ENCODE data around the gene NHLH1.
A peak's percentile ranks its signal among the peaks of the same experiment; 100 is the strongest.

Gene NHLH1

DNA sequence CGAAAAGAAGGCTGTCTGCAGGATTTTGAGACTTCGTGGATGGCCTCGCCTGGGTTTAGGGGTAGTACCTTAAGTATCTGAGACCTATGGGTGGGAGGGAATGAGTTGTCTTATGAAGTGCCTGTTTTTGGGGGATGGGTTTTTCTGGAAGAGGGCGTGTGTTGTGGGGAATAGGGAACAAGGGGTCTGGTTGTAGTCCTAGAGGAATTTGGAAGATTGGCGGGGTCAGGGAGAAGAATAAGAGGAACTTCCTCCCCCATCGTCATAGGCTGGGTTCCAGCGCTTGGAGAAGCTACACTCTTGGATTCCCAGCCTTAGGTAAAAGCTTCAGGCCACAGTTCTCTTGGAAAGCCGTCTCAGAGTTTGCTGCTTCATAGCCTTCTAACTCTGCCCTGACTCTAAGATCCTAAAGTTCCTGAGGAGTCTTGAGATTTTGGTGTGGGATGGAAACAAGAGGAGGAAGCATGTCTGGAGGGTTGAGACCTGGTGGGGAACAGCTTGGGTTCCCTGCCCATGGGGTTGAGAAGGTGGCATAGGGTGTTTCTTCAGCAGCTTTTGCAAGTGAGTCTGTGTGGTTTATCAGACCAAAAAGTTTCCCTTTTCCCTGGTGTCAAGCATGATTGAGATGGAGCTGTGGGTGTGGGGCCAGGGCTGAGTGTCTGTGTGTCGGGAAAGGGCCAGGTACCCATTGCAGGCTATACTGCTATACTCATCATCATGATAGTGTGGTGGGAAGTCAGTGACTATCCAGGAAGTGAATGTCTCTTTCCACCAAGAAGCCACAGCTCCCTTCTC lies 35.3 kb downstream of the NHLH1 start:
- peak overlapping the region; percentile 46 for H3K9ac ChIP-seq (ENCODE audit: low read length)

DNA sequence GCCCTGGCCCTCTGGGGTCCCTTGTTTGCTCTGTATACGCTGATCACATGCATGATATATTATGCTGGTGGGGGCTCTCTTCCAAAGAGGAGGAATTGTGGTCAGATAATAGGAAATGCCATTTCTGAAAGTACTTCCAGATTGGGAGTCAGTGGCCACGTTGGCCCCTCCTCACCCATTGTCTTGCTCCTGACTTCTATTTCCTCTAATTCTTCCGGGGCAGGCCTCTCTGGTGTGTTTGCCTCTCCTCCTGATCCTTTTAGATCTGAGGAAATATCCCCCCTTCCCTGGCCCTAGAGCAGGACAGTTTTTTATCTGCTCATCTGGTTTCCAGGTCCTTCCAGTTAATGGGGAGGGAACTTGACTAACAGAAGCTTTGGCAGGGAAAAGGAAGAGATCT lies 36.4 kb downstream of the NHLH1 start:
- Histone ChIP-seq H3K9me3 (ENCODE audit: control insufficient read depth, insufficient read depth, low read depth, low read length) (no peaks in the 10 kb centered on the region), H3K4me1 (ENCODE audit: control insufficient read depth, insufficient read depth, low read length) (peaks cover 76% of the 10 kb centered on the region), H3K27me3 (ENCODE audit: control insufficient read depth, insufficient read depth, low read length) (no peaks in the 10 kb centered on the region), H3K36me3 (ENCODE audit: control insufficient read depth, insufficient read depth, low read length) (no peaks in the 10 kb centered on the region), H3K9ac (ENCODE audit: low read length) (no peak overlapping the region), H3K4me3 (ENCODE audit: low read depth, low read length) (no peak overlapping the region; the same call in 1 of the 2 replicates), H3K27ac (ENCODE audit: low read depth, low read length) (no peak overlapping the region)

More for the DNA sequence above, 35.3 kb downstream of the NHLH1 start:
- Histone ChIP-seq H3K27me3 (ENCODE audit: control insufficient read depth, insufficient read depth, low read length) (no peaks in the 10 kb centered on the region), H3K4me1 (ENCODE audit: control insufficient read depth, insufficient read depth, low read length) (peaks cover 68% of the 10 kb centered on the region), H3K4me3 (ENCODE audit: low read depth, low read length) (peak overlapping the region; percentile 88), H3K36me3 (ENCODE audit: control insufficient read depth, insufficient read depth, low read length) (no peaks in the 10 kb centered on the region), H3K27ac (ENCODE audit: low read depth, low read length) (no peak overlapping the region), H3K9me3 (ENCODE audit: control insufficient read depth, insufficient read depth, low read depth, low read length) (no peaks in the 10 kb centered on the region)

DNA sequence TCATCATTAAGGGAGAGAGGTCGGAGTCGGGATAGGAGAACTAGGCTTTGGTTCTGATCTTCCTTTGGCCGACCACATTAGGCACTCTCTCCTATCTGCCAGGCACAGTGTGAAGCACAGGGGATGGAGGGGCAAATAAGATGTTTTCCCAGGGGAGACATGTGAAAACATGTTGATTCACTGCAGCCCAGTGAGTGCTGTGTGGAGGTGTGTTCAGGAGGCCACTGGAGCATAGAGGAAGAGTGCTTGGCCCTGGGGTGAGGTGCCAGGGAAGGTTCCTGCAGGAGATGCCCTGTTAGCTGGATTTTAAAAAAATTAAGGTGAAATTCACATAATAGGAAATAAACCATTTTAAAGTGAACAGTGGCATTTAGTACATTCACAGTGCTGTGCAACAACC lies 37.2 kb downstream of the NHLH1 start:
- H3K36me3 ChIP-seq (ENCODE audit: control insufficient read depth, insufficient read depth, low read length) = no peaks in the 10 kb centered on the region
- no peak overlapping the region for H3K27ac ChIP-seq (ENCODE audit: low read depth, low read length)

DNA sequence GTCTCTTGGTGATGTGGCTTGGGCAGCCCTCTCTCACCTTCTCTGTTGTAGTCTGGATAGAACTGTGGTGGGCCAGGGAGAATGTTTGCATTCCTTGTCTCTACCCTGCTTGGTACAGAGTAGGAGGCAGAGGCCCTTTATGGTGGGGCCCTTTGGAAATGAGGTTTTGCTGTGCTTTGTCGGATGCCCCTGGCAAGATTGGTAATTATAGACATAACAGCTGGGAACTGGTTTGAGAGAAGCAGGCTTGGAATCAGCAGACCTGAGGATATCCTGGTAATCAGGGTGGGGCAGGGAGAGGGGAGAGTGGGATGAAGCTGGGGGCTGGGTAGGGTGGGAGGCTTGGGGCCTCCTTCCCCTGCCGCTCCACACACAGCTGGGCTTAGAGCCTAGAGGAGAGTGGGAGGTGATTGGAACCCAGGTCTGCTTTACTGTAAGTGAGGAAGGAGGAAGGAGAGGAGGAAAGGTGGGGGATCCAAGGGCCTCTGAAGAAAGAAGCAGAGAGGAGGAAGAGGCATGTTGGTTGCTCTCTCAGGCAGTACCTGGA lies 38.5 kb downstream of the NHLH1 start:
- H3K27ac ChIP-seq (ENCODE audit: low read depth, low read length) = no peak overlapping the region
- no peaks in the 10 kb centered on the region; the same call in 1 of the 2 replicates for H3K36me3 ChIP-seq (ENCODE audit: control insufficient read depth, insufficient read depth, low read length)
- no peak overlapping the region for H3K4me3 ChIP-seq (ENCODE audit: low read depth, low read length)
- peaks cover 84% of the 10 kb centered on the region for H3K4me1 ChIP-seq (ENCODE audit: control insufficient read depth, insufficient read depth, low read length)
- H3K27me3 ChIP-seq (ENCODE audit: control insufficient read depth, insufficient read depth, low read length) = no peaks in the 10 kb centered on the region
- H3K9ac ChIP-seq (ENCODE audit: low read length) = no peak overlapping the region
- H3K9me3 ChIP-seq (ENCODE audit: control insufficient read depth, insufficient read depth, low read depth, low read length) = no peaks in the 10 kb centered on the region

More for the DNA sequence above, 37.2 kb downstream of the NHLH1 start:
- H3K9me3 ChIP-seq (ENCODE audit: control insufficient read depth, insufficient read depth, low read depth, low read length) = no peaks in the 10 kb centered on the region
- peaks cover 77% of the 10 kb centered on the region for H3K4me1 ChIP-seq (ENCODE audit: control insufficient read depth, insufficient read depth, low read length)
- no peak overlapping the region for H3K4me3 ChIP-seq (ENCODE audit: low read depth, low read length)
- no peaks in the 10 kb centered on the region for H3K27me3 ChIP-seq (ENCODE audit: control insufficient read depth, insufficient read depth, low read length)
- no peak overlapping the region for H3K9ac ChIP-seq (ENCODE audit: low read length)

DNA sequence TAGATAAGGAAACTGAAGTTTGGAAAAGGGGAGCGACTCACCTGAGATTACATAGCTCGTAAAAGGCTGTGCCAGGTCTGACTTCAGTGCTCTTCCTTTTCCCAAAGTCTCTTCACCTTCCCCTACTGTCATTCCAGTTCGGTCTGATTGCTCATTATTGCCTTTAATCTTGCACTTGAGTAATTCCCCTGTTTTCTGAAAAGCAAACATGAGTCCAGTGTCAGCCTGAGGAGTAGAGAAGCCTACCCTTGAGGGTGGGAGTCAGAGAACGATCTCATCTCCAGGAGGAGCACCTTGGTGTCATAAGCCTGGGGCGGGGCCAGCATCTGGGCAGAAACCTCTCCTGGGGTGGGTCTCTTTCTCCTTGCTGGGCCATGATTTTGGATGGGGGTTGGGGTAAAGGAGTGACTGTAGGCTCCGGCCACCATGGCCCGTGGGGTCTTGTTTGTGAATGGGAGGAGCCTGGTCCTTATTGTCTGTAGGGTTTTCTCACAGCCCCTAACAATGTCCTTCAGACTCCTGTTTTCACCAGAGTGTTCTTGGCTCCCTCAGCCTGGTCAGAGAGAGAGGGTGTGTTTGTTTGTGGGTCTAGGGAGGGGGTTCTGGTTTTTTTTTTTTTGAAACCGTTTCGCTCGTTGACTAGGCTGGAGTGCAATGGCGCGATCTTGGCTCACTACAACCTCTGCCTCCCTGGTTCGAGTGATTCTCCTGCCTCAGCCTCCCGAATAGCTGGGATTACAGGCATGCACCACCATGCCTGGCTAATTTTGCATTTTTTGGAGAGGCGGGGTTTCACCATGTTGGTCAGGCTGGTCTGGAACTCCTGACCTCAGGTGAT lies 39.5 kb downstream of the NHLH1 start:
- Histone ChIP-seq H3K9ac (ENCODE audit: low read length) (no peak overlapping the region), H3K4me1 (ENCODE audit: control insufficient read depth, insufficient read depth, low read length) (peaks cover 91% of the 10 kb centered on the region), H3K9me3 (ENCODE audit: control insufficient read depth, insufficient read depth, low read depth, low read length) (no peaks in the 10 kb centered on the region), H3K27ac (ENCODE audit: low read depth, low read length) (no peak overlapping the region), H3K36me3 (ENCODE audit: control insufficient read depth, insufficient read depth, low read length) (no peaks in the 10 kb centered on the region; the same call in 1 of the 2 replicates), H3K4me3 (ENCODE audit: low read depth, low read length) (no peak overlapping the region), H3K27me3 (ENCODE audit: control insufficient read depth, insufficient read depth, low read length) (no peaks in the 10 kb centered on the region)

DNA sequence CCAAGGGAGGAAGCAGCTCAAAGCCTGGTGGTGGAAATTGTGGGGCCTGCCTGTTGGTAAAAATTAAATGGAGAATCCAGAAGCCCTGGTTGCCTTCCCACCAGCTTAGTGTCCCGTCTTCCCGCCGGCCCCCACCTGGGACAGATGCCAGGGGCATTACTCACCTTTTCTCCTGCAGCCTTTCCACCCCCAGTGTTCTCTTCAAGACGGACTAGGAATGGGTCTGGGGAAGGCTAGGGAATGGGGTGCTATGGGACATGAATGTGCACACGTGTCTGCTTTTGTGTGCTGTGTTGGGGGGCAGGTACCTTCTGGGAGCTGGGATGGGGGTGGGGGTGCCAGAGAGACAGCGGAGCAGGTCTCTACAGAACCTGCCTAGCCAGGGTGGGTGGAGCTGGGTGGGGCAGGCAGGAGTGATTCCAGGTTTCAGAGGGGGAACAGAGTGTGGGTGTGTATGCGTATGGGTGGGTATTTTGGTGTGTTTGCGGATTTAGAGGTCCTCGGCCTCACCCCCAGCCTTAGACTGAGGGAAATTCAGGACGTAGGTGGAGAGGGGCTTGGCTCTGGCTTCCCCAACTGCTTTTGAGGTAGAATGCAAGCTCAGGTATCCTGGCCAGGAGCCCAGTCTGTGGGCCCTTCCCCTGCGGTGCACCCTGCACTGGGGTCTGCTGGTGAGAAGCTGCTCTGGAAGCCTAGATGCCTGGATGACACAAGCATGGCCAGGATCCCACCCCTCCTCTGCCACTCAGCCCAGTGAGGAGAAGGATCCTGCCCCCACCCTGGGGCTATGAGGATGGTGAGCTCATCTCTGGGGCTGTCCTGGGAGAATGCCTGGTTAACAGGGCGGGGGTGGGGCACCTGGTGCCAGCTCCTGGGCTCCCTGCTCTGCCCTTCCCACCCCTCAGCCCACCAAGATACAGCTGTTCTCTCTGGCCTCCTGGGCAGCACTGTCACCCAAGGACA lies 41.2 kb downstream of the NHLH1 start:
- Histone ChIP-seq H3K27ac (ENCODE audit: low read depth, low read length) (peak overlapping the region; percentile 32; the same call in 1 of the 2 replicates), H3K4me1 (ENCODE audit: control insufficient read depth, insufficient read depth, low read length) (peaks cover 76% of the 10 kb centered on the region), H3K27me3 (ENCODE audit: control insufficient read depth, insufficient read depth, low read length) (no peaks in the 10 kb centered on the region), H3K4me3 (ENCODE audit: low read depth, low read length) (no peak overlapping the region), H3K36me3 (ENCODE audit: control insufficient read depth, insufficient read depth, low read length) (no peaks in the 10 kb centered on the region; the same call in 1 of the 2 replicates), H3K9ac (ENCODE audit: low read length) (peak overlapping the region; percentile 44), H3K9me3 (ENCODE audit: control insufficient read depth, insufficient read depth, low read depth, low read length) (no peaks in the 10 kb centered on the region)

DNA sequence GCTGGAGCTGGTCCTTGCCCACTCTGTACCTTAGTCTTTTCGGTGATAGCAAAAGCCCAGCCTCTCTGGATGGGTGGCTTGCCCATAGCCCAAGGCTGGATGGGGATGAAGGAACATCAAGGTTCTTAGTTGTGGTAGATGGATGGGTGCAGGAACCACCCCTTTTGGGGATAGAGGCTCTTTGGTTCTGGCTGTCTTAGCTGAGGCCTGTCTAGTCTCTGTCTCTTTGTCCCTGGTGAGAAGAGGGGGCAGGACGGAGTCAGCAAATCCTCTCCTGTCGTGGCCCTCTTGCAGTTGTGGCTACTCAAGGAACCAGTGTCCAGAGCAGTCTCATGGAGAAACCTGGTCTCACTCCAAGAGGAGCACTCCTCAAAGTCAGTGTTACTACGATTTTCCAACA lies 42.0 kb downstream of the NHLH1 start:
- Histone ChIP-seq H3K4me1 (ENCODE audit: control insufficient read depth, insufficient read depth, low read length) (peaks cover 73% of the 10 kb centered on the region), H3K9ac (ENCODE audit: low read length) (no peak overlapping the region), H3K9me3 (ENCODE audit: control insufficient read depth, insufficient read depth, low read depth, low read length) (no peaks in the 10 kb centered on the region), H3K4me3 (ENCODE audit: low read depth, low read length) (no peak overlapping the region), H3K27ac (ENCODE audit: low read depth, low read length) (no peak overlapping the region), H3K27me3 (ENCODE audit: control insufficient read depth, insufficient read depth, low read length) (no peaks in the 10 kb centered on the region), H3K36me3 (ENCODE audit: control insufficient read depth, insufficient read depth, low read length) (no peaks in the 10 kb centered on the region; the same call in 1 of the 2 replicates)

DNA sequence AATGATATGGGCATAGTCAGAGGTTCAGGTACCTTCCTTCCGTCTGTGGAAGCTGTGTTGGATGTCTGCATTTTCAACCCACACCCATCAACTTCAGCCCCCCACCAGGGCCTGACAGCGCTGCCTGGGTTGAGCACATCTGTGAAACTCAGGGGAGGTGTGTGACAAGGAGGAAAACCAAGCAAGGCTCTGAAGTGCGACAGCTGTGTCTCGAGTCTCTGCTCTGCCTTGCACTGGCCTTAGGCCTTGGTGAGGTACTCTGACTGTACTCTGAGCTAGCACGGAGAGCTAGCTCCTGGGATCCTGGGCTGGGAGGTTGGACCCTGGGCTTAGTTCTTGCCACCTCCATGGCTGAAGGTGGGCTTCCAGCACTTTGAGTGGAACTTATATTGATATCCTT lies 42.6 kb downstream of the NHLH1 start:
- Histone ChIP-seq H3K4me1 (ENCODE audit: control insufficient read depth, insufficient read depth, low read length) (peaks cover 73% of the 10 kb centered on the region), H3K36me3 (ENCODE audit: control insufficient read depth, insufficient read depth, low read length) (no peaks in the 10 kb centered on the region; the same call in 1 of the 2 replicates), H3K27ac (ENCODE audit: low read depth, low read length) (no peak overlapping the region), H3K9me3 (ENCODE audit: control insufficient read depth, insufficient read depth, low read depth, low read length) (no peaks in the 10 kb centered on the region), H3K9ac (ENCODE audit: low read length) (no peak overlapping the region), H3K4me3 (ENCODE audit: low read depth, low read length) (no peak overlapping the region), H3K27me3 (ENCODE audit: control insufficient read depth, insufficient read depth, low read length) (no peaks in the 10 kb centered on the region)

DNA sequence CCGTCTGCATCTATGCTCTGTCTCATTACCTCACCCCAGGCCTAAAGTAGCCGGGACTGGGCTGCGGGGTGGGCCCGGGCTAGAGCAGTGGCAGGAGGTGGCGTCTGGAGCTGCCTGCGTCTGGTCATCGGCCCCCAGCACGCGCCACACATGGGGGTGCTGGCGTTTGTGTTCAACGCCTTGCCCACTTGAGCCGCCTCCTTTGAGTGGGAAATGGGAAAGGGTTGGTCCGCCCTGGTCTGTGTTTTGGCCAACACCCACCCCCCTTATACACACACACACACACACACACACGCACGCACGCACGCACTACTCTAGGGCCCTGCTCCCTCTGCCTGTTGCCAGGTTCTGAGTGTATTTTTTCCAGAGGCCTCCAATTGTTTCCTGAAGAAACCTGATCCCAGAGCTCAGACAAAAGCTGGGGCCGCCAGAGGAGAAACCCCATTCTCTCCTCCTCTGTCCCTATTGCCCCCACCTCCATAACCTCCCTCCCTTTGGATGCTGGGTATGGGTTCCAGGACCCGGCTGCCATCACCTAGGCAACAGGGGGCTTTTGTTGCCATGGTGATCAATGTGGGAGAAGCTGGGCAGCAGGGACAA lies 43.6 kb downstream of the NHLH1 start:
- no peak overlapping the region for H3K4me3 ChIP-seq (ENCODE audit: low read depth, low read length)
- H3K36me3 ChIP-seq (ENCODE audit: control insufficient read depth, insufficient read depth, low read length) = peaks cover 6% of the 10 kb centered on the region
- no peak overlapping the region for H3K9ac ChIP-seq (ENCODE audit: low read length)
- no peaks in the 10 kb centered on the region for H3K9me3 ChIP-seq (ENCODE audit: control insufficient read depth, insufficient read depth, low read depth, low read length)
- H3K27me3 ChIP-seq (ENCODE audit: control insufficient read depth, insufficient read depth, low read length) = no peaks in the 10 kb centered on the region
- H3K4me1 ChIP-seq (ENCODE audit: control insufficient read depth, insufficient read depth, low read length) = peaks cover 64% of the 10 kb centered on the region
- H3K27ac ChIP-seq (ENCODE audit: low read depth, low read length) = peak overlapping the region; percentile 61; the same call in 1 of the 2 replicates
